ENCODE measurements around the gene TCEANC2. TPM values are rescaled to one million over a fixed set of nuclear protein-coding genes. Genes with fewer than 3 reads are reported as not detected.
"Not testable (repeated sequence)": the region's sequence is repeated elsewhere in the genome, so short reads cannot be mapped to it uniquely, and the experiment has no call there.

The TCEANC2 gene
- total RNA-seq, 2 donors from 2014 or later = 14.7 to 15.2 TPM

DNA sequence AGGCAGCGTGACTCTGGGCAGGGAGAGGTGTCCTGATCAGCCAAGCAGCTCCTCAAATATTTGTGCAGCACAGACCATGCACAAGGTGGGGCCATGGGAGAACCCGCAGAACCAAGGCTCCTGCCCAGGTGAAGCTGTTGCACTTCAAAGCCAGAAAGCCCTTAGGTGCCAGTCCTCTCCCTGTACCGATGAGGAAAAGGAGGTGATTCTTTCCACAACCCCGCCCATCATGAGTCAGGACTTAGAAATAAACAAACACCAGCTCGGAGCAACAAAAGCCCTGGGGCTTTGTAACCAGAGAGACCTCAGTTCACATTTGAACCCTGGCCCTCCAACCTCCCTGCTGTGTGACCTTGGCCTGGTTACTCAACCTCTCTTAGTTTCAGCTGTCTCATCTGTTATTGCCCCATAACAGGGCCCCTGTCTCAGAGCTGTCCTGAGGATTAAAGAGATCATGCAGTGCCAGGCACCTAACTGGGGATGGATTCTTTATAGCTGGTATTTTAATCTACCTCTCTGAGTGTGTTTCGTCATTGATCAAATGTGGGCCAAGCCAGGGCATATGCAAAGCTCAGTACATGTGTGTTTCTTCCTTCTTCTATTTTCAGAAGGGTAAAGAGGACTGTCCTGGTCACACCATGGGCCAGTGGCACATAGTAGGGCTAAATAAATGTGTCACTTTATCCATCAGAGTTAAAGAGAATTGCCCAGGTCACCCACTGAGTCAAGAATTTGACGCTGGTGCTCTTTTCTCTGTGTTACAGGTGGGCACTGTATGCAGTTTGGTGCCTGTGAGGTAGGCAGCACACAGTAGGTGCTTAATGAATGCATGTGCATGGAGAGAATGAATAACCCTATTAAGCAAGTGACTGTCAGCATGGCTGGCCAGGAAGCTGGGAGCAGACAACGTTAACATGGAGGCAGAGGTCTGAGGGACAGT lies 36.8 kb upstream of the TCEANC2 start:
- Mint-ChIP-seq H3K4me3 (no peak overlapping the region), H3K36me3 (ENCODE audit: low read depth) (no peaks in the 10 kb centered on the region), H3K27me3 (peaks cover 5% of the 10 kb centered on the region), H3K4me1 (no peaks in the 10 kb centered on the region), H3K9me3 (no peaks in the 10 kb centered on the region), H3K27ac (no peak overlapping the region)
- no peak for ATAC-seq (replicated peaks)

DNA sequence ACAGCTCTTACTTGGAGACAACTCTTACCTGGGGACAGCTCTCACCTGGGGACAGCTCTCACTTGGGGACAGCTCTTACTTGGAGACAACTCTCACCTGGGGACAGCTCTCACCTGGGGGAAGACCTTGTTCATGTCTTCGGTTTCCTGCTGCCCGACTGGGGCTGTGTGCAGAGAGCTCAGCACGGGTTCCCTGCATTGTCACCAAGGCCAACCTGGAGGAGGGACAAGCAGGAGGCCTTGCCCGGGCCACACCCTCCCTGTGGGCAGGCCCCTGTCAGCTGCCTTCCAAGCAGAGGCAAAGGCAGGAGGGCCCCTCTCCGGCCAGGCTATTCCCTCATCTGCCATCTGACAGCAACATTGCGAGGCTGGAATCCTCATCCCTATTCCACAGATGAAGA lies 35.4 kb upstream of the TCEANC2 start, which contains the start of gene LDLRAD1:
LDLRAD1 (minus strand) TSS at position 208 of the 400 bp plus-strand sequence; CDS start at position 134, 74 bp downstream.
- no peaks in the 10 kb centered on the region for H3K9me3 Mint-ChIP-seq
- no peak within 1 kb of the TSS for H3K27ac Mint-ChIP-seq
- H3K27me3 Mint-ChIP-seq = peaks cover 5% of the 10 kb centered on the region

DNA sequence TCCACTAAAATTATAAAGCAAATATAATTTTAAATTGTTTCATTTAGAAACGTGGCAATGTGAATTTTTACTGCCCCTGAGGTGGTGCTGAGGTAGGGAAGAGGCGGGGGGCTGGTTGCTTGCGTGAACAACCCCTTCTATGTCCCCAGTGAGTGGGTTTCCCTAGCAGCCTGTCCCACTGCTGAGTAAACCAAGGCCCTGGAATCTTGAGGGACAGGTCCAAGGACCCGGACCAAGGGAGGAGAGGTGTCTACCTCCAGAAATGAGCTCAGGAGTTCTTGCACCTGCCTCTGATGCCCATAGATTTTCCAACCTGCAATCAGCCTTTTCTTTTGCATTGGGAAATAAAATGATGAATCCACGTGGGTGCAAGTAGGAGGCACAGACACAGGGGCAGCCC lies 34.8 kb upstream of the TCEANC2 start:
- no peak overlapping the region for H3K4me3 Mint-ChIP-seq
- no peak for ATAC-seq (replicated peaks)
- H3K27me3 Mint-ChIP-seq = peaks cover 2% of the 10 kb centered on the region
- H3K9me3 Mint-ChIP-seq = no peaks in the 10 kb centered on the region
- H3K27ac Mint-ChIP-seq = no peak overlapping the region
- no peaks in the 10 kb centered on the region for H3K36me3 Mint-ChIP-seq (ENCODE audit: low read depth)
- no peaks in the 10 kb centered on the region for H3K4me1 Mint-ChIP-seq

More for the DNA sequence above, 35.4 kb upstream of the TCEANC2 start, which contains the start of gene LDLRAD1:
- ATAC-seq (replicated peaks) = no peak
- no peaks in the 10 kb centered on the region for H3K4me1 Mint-ChIP-seq
- H3K36me3 Mint-ChIP-seq (ENCODE audit: low read depth) = no peaks in the 10 kb centered on the region
- no peak within 1 kb of the TSS for H3K4me3 Mint-ChIP-seq

DNA sequence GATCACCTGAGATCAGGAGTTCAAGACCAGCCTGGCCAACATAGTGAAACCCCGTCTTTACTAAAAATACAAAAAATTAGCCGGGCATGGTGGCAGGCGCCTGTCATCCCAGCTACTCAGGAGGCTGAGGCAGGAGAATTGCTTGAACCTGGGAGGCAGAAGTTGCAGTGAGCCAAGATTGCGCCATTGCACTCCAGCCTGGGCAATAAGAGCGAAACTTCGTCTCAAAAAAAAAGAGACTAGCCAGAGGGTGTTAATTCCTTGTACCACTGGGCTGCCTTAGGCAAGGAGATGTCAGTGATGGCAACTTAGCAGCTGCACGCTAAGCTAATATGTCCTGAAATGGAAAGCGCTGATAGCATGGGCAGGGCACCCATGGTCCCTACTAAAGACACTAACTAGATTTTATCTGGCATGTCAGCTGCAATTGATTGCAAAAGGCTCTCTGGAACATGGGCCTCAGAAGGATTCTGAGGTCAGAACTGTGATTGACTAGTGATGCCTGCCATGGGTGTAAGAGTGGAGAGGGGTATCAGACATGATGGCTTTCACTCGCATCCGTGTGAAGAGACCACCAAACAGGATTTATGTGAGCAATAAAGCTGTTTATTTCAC lies 33.7 kb upstream of the TCEANC2 start:
- H3K4me1 Mint-ChIP-seq; H3K27ac Mint-ChIP-seq; H3K9me3 Mint-ChIP-seq; H3K4me3 Mint-ChIP-seq; ATAC-seq (replicated peaks); H3K36me3 Mint-ChIP-seq (ENCODE audit: low read depth); H3K27me3 Mint-ChIP-seq: not testable (repeated sequence)

DNA sequence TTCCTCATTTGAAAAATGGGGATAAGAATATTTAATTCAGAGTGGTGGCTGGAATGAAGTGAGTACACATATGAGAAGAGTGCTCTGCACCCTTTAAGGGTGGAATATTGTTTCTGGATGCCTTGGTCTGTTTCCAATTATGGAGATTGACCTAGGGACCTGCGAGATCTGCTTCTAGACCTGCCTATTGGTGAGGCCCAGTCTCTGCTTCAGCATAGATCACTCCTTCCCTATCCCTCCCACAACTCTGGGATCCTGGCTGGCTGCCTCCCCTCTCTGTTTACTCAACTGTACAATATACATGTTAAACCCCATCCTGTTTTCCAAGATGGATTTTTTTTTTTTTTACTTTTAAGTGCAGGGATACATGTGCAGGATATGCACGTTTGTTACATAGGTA lies 29.1 kb upstream of the TCEANC2 start:
- Mint-ChIP-seq H3K27ac (no peak overlapping the region), H3K4me3 (no peak overlapping the region), H3K36me3 (ENCODE audit: low read depth) (peaks cover 4% of the 10 kb centered on the region), H3K9me3 (no peaks in the 10 kb centered on the region), H3K27me3 (no peaks in the 10 kb centered on the region), H3K4me1 (peaks cover 3% of the 10 kb centered on the region)
- no peak for ATAC-seq (replicated peaks)

DNA sequence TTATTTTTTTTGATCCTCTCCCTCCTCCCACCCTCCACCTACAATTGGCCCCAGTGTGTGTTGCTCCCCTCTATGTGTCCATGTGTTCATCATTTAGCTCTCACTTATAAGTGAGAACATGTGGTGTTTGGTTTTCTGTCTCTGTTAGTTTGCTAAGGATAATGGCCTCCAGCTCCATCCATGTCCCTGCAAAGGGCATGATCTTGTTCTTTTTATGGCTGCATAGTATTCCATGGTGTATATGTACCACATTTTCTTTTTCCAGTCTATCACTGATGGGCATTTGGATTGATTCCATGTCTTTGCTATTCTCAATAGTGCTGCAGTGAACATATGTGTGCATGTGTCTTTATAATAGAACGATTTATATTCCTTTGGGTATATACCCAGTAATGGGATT lies 28.6 kb upstream of the TCEANC2 start:
- not testable (repeated sequence) for H3K27ac Mint-ChIP-seq; H3K36me3 Mint-ChIP-seq (ENCODE audit: low read depth); ATAC-seq (replicated peaks); H3K9me3 Mint-ChIP-seq; H3K27me3 Mint-ChIP-seq; H3K4me1 Mint-ChIP-seq; H3K4me3 Mint-ChIP-seq

DNA sequence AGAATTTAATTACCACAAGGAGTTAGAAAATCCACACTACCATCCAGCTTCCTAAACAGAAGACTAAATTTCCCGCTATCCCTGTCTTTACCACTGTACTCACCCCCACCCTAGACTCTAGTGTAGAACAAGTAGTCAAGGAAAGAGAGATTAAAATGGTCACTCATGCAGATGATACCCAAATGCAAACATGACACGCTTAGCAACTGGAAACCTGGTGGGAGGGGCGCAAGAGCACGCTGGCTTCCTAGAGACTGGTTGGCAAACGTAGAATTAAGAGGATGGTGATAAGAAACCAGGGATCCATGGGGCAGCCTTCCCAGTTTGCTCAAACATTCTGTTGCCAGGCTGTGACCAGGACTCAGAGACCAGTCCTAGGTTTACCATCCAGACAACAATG lies 25.6 kb upstream of the TCEANC2 start:
- no peak for ATAC-seq (replicated peaks)
- Mint-ChIP-seq H3K27ac (no peak overlapping the region), H3K9me3 (no peaks in the 10 kb centered on the region), H3K27me3 (no peaks in the 10 kb centered on the region), H3K36me3 (ENCODE audit: low read depth) (peaks cover 39% of the 10 kb centered on the region), H3K4me3 (no peak overlapping the region), H3K4me1 (peaks cover 4% of the 10 kb centered on the region)

DNA sequence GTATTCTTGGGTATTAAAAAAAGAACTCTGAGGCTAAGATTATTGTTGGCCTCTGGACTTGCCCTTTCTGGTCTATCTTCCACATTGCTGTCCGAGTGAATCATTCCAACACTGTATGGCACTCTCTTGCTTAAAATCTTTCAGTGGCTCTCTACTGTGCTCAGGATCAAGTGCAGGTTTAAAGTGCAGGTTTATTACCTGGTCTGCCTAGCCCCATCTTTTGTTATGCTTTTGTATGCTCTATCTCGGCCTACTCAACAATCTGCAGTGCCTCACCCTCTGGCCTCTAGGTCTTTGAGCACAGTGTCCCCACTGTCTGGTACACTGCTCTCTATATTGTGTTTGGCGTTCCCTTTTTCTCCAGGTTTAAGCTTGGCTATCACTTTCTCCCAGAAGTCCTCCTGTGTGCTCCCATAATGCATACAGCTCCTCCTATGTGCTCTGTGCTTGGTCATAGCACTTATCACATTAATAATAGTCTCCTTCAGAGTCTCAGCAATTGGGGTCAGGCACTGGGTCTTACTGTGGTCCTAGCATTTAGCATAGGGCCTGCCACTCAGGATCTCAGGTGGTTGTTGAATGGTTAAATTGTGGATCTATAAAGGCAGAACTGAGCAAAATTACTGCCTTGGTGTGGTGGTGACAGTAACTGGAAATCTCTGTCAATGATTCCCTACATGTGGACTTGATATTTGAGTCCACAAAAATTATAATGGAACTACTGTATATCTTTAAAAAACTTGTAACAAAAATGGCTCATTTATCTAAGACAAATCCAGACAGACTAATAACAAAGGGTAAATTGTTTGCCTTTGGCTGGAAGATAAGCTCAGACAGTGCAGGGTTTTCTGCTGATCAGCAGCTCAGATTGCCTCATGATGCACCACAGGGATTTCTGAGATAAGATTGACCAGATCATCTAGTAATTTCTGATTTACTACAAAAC lies 24.8 kb upstream of the TCEANC2 start:
- Mint-ChIP-seq H3K27me3 (no peaks in the 10 kb centered on the region), H3K9me3 (no peaks in the 10 kb centered on the region), H3K27ac (peak overlapping the region; percentile 39), H3K36me3 (ENCODE audit: low read depth) (peaks cover 46% of the 10 kb centered on the region), H3K4me3 (no peak overlapping the region), H3K4me1 (peaks cover 4% of the 10 kb centered on the region)
- ATAC-seq (replicated peaks) = no peak

DNA sequence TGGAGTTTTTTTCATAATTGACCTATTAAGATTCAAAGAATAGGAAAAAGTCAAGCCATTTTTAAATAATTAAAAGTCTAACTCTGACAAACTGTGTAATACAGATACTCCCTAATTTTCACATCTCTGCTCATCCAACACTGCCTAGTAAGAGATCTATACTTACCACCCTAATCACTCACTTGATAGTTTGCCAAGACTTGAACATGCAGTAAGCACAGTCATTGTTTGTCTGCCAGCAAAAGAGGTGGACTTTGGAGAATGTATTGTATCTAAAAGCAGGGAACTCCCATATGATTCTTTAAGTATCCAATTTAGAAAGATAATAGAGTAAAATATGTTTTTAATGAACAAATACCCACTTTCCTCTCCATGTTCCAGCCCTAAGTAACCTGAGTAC lies 15.9 kb upstream of the TCEANC2 start:
- H3K36me3 Mint-ChIP-seq (ENCODE audit: low read depth) = peaks cover 100% of the 10 kb centered on the region
- ATAC-seq (replicated peaks) = no peak
- H3K27me3 Mint-ChIP-seq = no peaks in the 10 kb centered on the region
- no peaks in the 10 kb centered on the region for H3K9me3 Mint-ChIP-seq
- no peak overlapping the region for H3K27ac Mint-ChIP-seq
- H3K4me3 Mint-ChIP-seq = no peak overlapping the region
- H3K4me1 Mint-ChIP-seq = no peaks in the 10 kb centered on the region

DNA sequence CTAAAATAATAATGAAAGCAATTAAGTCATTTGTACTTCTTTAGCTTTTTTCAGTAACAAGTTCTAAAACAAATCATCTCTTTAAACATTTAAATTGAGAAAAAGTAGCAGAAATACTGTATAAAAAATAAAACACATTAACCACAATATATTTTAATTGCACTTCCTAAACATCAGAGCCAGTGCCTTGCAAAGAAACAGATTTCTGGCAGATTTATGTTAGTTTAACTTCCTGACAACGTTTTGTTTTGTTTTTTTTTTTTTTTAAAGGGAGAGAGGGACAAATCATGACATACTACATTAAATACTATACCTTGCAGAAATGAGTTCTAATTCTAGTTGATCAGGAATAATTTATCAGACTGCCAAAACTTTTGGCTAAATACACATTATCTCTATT lies 11.6 kb upstream of the TCEANC2 start:
- Mint-ChIP-seq H3K4me3 (no peak overlapping the region), H3K4me1 (no peaks in the 10 kb centered on the region), H3K27ac (no peak overlapping the region), H3K9me3 (no peaks in the 10 kb centered on the region), H3K27me3 (no peaks in the 10 kb centered on the region), H3K36me3 (ENCODE audit: low read depth) (peaks cover 100% of the 10 kb centered on the region)
- ATAC-seq (replicated peaks) = no peak

DNA sequence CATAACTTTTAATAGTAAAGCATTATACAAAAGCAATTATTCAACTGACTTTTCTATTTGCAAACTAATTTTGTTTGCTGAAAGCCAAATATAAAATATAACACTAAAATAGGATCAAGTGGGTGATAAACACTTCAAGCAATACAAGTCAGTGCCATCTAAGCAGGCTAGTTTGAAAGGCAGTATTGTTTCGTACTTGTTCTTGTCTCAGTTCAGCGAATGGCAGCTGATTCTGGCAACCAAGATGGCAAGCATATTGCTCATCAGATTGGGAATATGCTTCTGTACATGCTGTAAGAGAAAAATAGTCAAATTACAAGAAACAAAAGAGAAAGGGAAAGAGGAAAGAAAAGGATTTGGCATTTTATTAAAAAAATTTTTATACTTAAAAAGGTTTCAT lies 7.9 kb upstream of the TCEANC2 start:
- H3K27me3 Mint-ChIP-seq = no peaks in the 10 kb centered on the region
- peaks cover 73% of the 10 kb centered on the region for H3K36me3 Mint-ChIP-seq (ENCODE audit: low read depth)
- peaks cover 6% of the 10 kb centered on the region for H3K4me1 Mint-ChIP-seq
- ATAC-seq (replicated peaks) = no peak
- H3K4me3 Mint-ChIP-seq = no peak overlapping the region
- H3K27ac Mint-ChIP-seq = no peak overlapping the region
- H3K9me3 Mint-ChIP-seq = no peaks in the 10 kb centered on the region

DNA sequence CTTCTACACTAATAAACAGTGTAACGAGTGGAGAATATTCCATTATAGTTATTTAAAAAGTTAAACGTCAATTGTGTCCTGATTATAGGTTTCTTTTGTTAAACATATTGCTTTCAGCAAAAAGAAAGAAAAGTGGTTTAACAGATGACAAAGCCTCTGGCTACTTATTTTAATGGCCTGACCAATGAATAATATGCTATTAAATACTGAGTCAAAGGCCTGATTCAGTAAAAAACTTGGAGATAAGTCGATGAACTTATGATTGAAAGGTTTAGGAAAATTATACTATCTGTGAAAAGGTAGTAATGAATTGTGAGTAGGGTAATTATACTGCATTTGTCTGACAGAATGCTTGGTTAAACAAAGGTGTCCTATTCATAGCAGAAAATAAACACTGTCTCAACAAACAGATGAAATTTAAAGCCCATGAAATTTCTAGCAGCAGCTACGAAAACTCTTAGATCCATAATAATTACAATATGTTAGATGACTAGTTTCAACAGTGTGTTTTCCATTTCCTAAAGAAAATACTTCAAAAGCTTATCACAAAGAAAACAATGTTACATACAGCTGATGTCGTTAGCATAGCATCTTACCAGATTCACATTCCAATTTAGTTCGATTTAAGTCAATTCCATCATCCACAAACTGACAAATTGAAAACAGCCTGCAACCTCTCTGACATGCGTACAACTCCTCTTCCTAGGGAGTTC lies 6.6 kb upstream of the TCEANC2 start:
- Mint-ChIP-seq H3K27me3 (no peaks in the 10 kb centered on the region), H3K4me3 (peak overlapping the region; percentile 14), H3K36me3 (ENCODE audit: low read depth) (peaks cover 64% of the 10 kb centered on the region), H3K9me3 (no peaks in the 10 kb centered on the region), H3K27ac (no peak overlapping the region), H3K4me1 (peaks cover 6% of the 10 kb centered on the region)
- no peak for ATAC-seq (replicated peaks)

DNA sequence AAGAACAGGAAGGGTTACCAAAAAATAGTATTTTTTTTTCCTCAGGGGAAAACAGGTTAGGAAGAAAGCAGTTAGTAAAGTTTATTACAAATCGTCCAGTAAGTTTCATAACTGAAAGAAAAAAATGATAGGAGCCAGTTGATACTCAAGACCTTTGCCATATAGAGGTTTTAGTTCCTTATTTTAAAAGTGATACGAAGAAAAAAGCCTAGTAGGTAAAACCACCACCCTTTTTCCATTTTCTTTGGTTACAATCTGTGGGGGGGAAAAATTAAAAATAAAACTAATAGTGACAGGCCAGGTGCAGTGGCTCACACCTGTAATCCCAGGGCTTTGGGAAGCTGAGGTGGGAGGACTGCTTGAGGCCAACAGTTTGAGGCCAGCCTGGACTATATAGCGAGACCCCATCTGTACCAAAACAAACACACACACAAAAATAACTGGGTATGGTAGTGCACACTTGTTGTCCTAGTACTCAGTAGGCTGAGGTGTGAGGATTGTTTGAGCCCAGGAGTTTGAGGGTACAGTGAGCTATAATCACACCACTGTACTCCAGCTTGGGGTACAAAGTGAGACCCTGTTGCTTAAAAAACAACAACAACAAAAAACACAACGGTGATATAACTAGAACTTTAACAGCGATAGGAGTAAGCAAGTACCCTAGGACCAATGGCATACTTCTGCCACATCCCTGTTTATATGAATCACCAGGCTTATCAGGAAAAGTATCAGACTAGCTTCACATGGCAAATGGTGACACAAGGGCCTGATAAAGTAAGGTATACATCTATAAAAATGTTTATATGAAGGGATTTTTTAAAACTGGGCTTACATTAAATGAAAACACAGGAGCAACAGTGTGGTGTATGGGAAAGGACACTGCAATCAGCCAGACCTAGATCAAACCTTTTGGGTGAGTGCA lies 5.8 kb upstream of the TCEANC2 start:
- Mint-ChIP-seq H3K4me1 (peaks cover 6% of the 10 kb centered on the region), H3K4me3 (peak overlapping the region; percentile 14), H3K9me3 (no peaks in the 10 kb centered on the region), H3K36me3 (ENCODE audit: low read depth) (peaks cover 56% of the 10 kb centered on the region), H3K27ac (no peak overlapping the region), H3K27me3 (no peaks in the 10 kb centered on the region)
- no peak for ATAC-seq (replicated peaks)
